Pancreas (tissue), 10 donors: ENCODE measurements around the gene HOXC9. TPM values are rescaled to one million over a fixed set of nuclear protein-coding genes. Genes with fewer than 3 reads are reported as not detected.
A peak's percentile ranks its signal among the peaks of the same experiment; 100 is the strongest.

Experiments used
- ATAC-seq, 4 donors: fragments of 200-7000 bp; cut with Tn5 transposase; one replicate each; pipeline versions ENCODE4 v1.8.0 to v1.9.1; 2020; ENCODE audit warnings: mild to moderate bottlenecking in 4 of 4, moderate library complexity in 4 of 4
- DNase-seq, 6 donors: peaks; one replicate each; pipeline ENCODE4 v3.0.0-alpha.2; 2020
- FAIRE-seq: peaks from 2 replicates; lab custom pipeline; 2012; peaks lifted over from hg19 to GRCh38; lab: Jason Lieb, UNC
- H3K27ac ChIP-seq, 4 donors: fragments of 200-600 bp; sonication (generic); 1 replicate in 3 of 4; 2 replicates in 1 of 4; pipeline versions ENCODE4 v1.5.0 to v1.8.0; 2020
- H3K27me3 ChIP-seq, 4 donors: fragments of 200-600 bp; one replicate each; pipeline ENCODE4 v1.8.0; 2021
- H3K36me3 ChIP-seq, 3 donors: fragments of 200-600 bp; sonication (generic) in 1 of 3; one replicate each; pipeline versions ENCODE4 v1.5.0 to v1.8.0; 2020 to 2021
- H3K4me1 ChIP-seq, 3 donors: fragments of 200-600 bp; one replicate each; pipeline ENCODE4 v1.8.0; 2021
- H3K4me3 ChIP-seq, 4 donors: fragments of 200-600 bp; sonication (generic) in 2 of 4; one replicate each; pipeline versions ENCODE4 v1.5.0 to v1.8.0; 2020 to 2021
- H3K9me3 ChIP-seq, 4 donors: fragments of 200-600 bp; one replicate each; pipeline ENCODE4 v1.8.0; 2021
- CTCF ChIP-seq, 4 donors: fragments of 200-600 bp; sonication (generic) in 3 of 4; IDR thresholded peaks; one replicate each; pipeline versions ENCODE4 v1.5.0 to v1.8.0; 2021; ENCODE audit warnings: antibody characterized with exemption in 4 of 4
- WGBS, 2 donors: extraction: QIAGEN DNeasy Blood & Tissue Kit; methylation state at CpG; one replicate each; pipeline ENCODE4 v1.1.7; 2013; 5-methylcytosine and 5-hydroxymethylcytosine counted together
- intact Hi-C, 3 donors: fragments of 100-400 bp; cut with DNase I; formaldehyde crosslinking; loops; one replicate each; pipeline versions ENCODE4 v1.11.1 to v1.14.2; 2022
- polyA plus RNA-seq, 2 donors: library from polyadenylated mRNA; stranded (reverse); fragments of 200-250 nt; gene quantifications; one replicate each; pipeline ENCODE4 v1.2.3, GENCODE V29; 2013
- total RNA-seq, 6 donors: library from RNA; stranded (reverse); fragmentation: NEBNext Ultra II Directional in 4 of 6; extraction: Animal tissue kit (Norgen Biotek cat#: 25700) in 4 of 6; gene quantifications; one replicate each; pipeline versions ENCODE4 v1.2.1 to v1.2.4, GENCODE V29; 2021 to 2023
- donor health status: healthy with polysubstance abuse.
- donor health status: DM: no; HTN: no; CAD: no; lungs with moderate emphysema.
- donor health status: DM: no; HTN: no; CAD: no.
- donor health status: control.
- donor health status: control.
- donor health status: Bipolar disorder and iron deficiency.
- donor health status: DM: yes; HTN: yes; CAD: no.
- donor health status: DM: no; HTN: no; CAD: no.
- donor health status: DM: no; HTN: no; CAD: no.
- donor health status: DM: yes; HTN: yes; CAD: no.

HOXC9 gene
- total and polyA plus RNA-seq, 8 donors, result 0.19 to 0.27 (median 0.26) TPM; not detected in 5

DNA sequence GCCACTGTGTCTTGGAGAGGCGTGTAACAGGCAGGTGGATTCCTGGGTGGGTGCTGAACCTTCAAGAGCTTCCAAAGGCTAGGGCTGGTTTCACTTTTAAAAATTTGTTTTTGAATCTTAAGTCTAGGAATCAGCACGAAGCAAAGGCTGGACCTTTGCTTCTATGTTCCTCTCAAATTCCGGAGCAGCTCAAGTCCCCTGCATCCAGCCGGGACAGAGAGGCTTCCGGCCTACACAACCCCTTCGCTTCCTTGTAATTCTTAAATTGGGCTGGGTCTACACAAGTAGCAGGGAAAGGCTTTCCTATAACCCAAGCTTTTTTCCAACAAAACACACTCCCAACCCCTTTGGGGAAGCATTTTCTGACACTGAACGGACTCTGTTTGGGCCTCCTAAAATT lies 37.0 kb upstream of the HOXC9 start:
- Histone ChIP-seq H3K27me3 (peaks cover 8 to 74% (median 27%) of the 10 kb centered on the region in 4 donors), H3K36me3 (no peaks in the 10 kb centered on the region), H3K27ac (no peak overlapping the region), H3K9me3 (no peaks in the 10 kb centered on the region), H3K4me3 (no peak overlapping the region), H3K4me1 (no peaks in the 10 kb centered on the region)
- 37 to 40% methylated on average over 7 of the region's 7 CpGs for WGBS, 2 donors
- DNase-seq (no peak), ATAC-seq (no peak), FAIRE-seq (no peak)
- no peak for TF ChIP-seq CTCF (IDR thresholded peaks at IDR 0.05)
- intact Hi-C loops, result no loop called here

DNA sequence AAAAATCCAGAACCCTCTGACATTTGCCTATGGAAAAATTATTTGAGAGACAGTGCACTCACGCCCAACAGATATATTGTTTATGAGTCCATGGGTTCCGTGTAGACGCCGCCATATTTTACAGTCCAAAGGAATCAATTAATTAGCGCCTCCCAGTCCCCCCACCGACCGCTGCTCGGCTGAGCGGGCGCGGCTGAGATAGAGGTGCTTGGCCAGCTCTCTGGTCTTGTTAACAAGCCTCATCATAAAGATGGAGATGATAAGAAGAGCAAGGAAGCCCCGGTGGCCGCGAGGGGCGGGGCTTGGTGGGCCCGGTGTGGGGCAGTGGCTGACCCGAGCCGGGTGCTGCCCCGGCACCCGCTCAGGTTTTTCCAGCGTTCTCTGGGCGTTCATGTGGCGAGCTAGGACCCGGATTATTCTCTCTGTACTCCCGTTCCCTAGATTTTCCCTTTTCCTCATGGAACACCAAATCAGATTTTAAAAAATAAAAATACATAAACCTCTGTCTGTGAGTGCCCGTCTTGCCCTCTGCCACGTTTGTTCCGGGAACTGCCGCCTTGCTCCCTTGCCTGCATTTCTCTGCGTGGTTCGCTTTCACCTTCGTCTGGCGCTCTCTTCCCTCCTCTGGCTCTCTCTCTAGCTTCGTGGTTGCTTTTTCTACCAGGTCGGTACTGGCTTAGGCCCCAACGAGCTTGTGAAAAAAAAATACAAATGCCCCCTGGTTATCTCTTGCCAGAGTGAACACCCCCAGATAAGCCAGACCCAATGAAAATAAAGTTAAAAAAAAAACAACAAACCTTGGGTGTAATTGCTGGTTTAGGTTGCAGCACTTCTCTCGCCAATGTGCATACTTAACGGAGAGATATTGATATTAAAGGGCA lies 36.3 kb upstream of the HOXC9 start:
- WGBS, 2 donors, result 12 to 13% methylated on average over 38 of the region's 38 CpGs
- no peaks in the 10 kb centered on the region for H3K36me3 ChIP-seq
- H3K27ac ChIP-seq, result no peak overlapping the region
- TF ChIP-seq CTCF (IDR thresholded peaks at IDR 0.05), result no peak
- H3K9me3 ChIP-seq, result no peaks in the 10 kb centered on the region
- intact Hi-C loops, result no loop called here
- no peak for FAIRE-seq
- peaks cover 8 to 68% (median 24%) of the 10 kb centered on the region in 4 donors for H3K27me3 ChIP-seq
- H3K4me3 ChIP-seq, result no peak overlapping the region
- peak in 2 of 6 donors; percentile 37 to 42 for DNase-seq
- no peak for ATAC-seq
- H3K4me1 ChIP-seq, result no peaks in the 10 kb centered on the region

GRCh38 chr12:53964315-53964713 lies 35.6 kb upstream of the HOXC9 start:
- Histone ChIP-seq H3K27me3 (peaks cover 8 to 66% (median 23%) of the 10 kb centered on the region in 4 donors), H3K27ac (no peak overlapping the region), H3K4me1 (no peaks in the 10 kb centered on the region), H3K36me3 (no peaks in the 10 kb centered on the region), H3K4me3 (no peak overlapping the region), H3K9me3 (no peaks in the 10 kb centered on the region)
- intact Hi-C loops, result no loop called here
- FAIRE-seq (no peak), ATAC-seq (no peak), DNase-seq (no peak)
- 11 to 16% methylated on average over 2 of the region's 2 CpGs for WGBS, 2 donors
- TF ChIP-seq CTCF (IDR thresholded peaks at IDR 0.05), result no peak

- Histone ChIP-seq H3K4me3 (no peak overlapping the region), H3K4me1 (no peaks in the 10 kb centered on the region), H3K36me3 (no peaks in the 10 kb centered on the region), H3K9me3 (no peaks in the 10 kb centered on the region), H3K27ac (no peak overlapping the region), H3K27me3 (peaks cover 8 to 66% (median 24%) of the 10 kb centered on the region in 4 donors)
- intact Hi-C loops, result no loop called here
- 5 to 6% methylated on average over 18 of the region's 18 CpGs for WGBS, 2 donors
- ATAC-seq (no peak), DNase-seq (peak in 1 of 6 donors; percentile 23), FAIRE-seq (no peak)
- TF ChIP-seq CTCF (IDR thresholded peaks at IDR 0.05), result no peak
These were observed 34.5 kb upstream of the HOXC9 start for GRCh38 chr12:53965281-53966084.
